Stimulated activated CD4-positive, alpha-beta T cell treated with anti-CD3 and anti-CD28 coated beads, Interleukin-4, amount 100 ng/mL, for 4 hours (primary cell): ENCODE data around the gene EP400.
"Not testable (repeated sequence)": the region's sequence is repeated elsewhere in the genome, so short reads cannot be mapped to it uniquely, and the experiment has no call there.

ENCODE experiments used
- DNase-seq, 2 experiments: peaks; one replicate each; pipeline ENCODE4 v3.0.0-alpha.2; 2020

Gene EP400

GRCh38 chr12:132102297-132102696 lies 152.6 kb downstream of the EP400 start:
- no peak for DNase-seq

GRCh38 chr12:132103072-132103471 lies 153.3 kb downstream of the EP400 start:
- DNase-seq = not testable (repeated sequence)

- DNase-seq = no peak
These were observed 154.0 kb downstream of the EP400 start for GRCh38 chr12:132103542-132104308.

- no peak for DNase-seq
These were observed 155.7 kb downstream of the EP400 start for GRCh38 chr12:132105467-132105866.

- DNase-seq = no peak
These were observed 157.2 kb downstream of the EP400 start for GRCh38 chr12:132106921-132107320.

DNA sequence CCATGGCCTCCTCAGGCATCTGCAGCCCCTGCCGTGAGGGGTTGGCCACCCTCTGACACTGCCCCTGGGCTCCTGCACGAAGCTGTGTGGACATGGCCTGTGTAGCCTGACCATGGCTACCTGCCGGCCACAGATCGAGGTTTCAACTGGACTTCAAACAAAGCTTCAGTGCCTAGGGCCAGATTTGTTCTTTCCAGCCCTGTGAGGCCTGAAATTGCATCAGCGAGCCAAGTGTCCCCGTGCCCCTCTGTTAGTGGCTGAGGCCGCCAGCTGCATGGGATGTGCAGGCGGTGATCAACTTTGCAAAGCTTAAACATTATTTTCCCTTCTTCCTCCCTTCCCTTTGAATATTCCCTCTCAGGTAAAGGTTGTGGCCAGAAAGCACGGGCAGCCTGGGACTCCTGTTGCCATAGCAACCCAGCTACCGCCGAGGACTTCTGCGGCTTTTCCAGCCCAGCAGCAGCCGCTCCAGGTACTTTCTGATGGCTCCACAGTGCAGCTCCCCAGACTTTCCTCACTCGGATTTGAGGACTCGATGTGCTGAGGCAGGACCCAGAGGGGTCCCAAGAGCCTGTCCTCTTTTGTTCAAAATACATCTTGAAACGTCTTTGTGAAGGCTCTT lies 158.6 kb downstream of the EP400 start:
- DNase-seq = no peak

- no peak for DNase-seq
These were observed 160.0 kb downstream of the EP400 start for GRCh38 chr12:132109741-132110140.

- no peak for DNase-seq
These were observed 160.9 kb downstream of the EP400 start for GRCh38 chr12:132110677-132111076.

GRCh38 chr12:132111654-132112304 lies 162.0 kb downstream of the EP400 start:
- DNase-seq = no peak

DNA sequence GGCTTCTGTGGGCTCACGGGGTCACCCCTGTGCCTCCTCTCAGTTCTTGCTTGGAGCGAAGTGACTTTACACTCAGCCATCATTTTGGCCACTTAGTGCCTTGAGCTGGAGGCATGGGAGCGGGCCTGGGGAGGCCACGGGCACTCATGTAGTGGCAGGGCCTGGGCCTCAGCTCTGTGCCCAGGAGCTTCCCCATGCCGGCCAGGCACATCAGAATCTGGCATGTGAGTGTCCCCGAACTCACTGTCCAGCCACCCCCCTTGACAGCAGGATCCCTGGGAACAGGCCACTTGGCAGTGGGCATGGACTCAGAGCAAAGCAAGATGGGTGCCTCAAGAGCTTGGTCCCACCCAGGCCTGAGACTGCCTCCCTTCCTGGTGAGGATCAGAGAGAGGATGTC lies 164.9 kb downstream of the EP400 start:
- no peak for DNase-seq

DNA sequence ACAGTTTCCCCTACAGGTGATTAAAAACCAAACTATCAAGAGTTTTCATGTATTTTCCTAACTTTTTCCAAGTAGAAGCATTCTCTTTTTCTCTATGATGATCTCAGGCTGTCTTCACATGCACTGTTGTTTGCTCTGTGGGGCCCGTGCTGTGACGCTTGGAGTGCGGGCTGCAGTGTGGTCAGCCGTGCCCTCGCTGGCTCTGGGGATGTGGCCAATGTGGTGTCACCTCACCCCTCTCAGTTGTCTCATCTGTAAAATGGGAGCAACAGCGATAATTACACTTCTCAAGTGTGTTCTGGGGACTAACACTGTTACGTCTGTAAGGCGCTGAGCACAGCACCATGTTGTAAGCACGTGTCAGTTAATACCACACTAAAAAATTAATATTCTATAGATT lies 165.8 kb downstream of the EP400 start:
- DNase-seq = no peak

GRCh38 chr12:132116709-132117557 lies 167.2 kb downstream of the EP400 start:
- DNase-seq = no peak

GRCh38 chr12:132117558-132117875 lies 167.8 kb downstream of the EP400 start:
- DNase-seq = no peak

DNA sequence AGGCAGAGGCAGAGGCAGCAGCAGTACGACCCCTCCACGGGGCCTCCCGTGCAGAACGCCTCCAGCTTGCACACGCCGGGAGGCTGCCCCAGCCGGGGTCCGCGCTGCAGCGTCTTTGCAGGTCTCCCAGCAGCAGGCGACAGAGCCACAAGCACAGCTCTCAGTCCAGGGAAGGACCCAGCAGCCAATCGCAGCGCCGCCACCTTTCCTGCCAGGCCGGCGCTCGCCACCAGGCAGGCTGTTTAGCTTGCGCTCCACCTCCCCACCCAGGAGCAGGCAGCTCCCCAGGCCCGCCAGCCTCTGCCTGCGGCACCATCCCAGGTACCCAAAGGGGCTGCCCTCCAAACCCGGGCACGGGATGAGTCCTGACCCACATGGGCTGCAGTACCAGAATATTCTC lies 169.1 kb downstream of the EP400 start:
- DNase-seq = no peak

DNA sequence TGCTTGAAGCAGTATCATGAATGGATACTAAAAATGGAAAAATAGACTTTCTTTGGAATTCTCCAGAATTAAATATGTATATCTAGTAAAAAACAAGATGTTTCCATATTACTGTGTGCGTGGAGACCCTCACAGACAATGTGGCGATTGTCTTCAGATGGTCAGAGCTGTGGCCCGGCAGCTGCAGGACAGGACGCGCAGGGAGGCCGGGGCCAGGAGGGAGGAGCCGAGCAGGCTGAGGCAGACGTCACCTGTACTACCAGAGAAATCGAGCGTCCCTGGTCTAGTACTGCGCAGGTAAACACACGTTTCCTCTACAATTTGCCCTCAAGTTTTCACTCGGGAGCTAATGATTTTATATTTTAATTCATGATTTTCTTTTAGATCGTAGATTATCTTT lies 171.5 kb downstream of the EP400 start:
- DNase-seq = no peak

- DNase-seq = no peak
These were observed 174.4 kb downstream of the EP400 start for GRCh38 chr12:132123970-132124765.

DNA sequence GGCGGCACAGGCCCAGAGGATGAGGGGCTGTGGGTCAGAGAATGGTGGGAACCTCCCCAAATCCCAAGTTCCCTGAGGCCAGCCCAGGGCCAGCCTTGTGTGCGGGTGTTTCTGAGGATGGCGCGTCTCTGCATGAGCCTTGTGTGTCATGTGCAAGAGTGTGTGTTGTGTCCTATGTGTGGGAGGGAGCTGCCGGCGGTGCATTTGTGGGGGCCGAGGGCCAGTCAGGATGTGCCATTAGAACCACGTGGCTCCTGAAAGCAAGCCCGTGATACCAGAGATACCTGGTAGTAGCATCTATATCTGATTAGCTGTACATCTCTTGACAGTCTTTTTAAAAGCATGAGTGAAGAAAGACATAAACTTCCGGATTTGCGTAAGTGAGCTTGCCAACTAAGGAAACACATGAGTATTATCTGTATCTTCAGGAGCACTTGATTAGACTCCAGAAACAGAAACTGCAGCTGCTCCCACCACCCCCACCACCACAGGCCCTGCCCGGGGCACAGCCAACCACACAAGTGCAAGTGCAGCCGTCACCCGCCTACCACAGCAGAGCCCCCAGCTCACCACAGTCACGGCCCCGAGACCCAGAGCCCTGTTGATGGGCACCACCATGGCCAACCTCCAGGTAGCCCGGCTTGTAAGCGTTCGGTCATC lies 175.2 kb downstream of the EP400 start:
- DNase-seq = no peak

GRCh38 chr12:132125736-132126135 lies 176.0 kb downstream of the EP400 start:
- DNase-seq = no peak

DNA sequence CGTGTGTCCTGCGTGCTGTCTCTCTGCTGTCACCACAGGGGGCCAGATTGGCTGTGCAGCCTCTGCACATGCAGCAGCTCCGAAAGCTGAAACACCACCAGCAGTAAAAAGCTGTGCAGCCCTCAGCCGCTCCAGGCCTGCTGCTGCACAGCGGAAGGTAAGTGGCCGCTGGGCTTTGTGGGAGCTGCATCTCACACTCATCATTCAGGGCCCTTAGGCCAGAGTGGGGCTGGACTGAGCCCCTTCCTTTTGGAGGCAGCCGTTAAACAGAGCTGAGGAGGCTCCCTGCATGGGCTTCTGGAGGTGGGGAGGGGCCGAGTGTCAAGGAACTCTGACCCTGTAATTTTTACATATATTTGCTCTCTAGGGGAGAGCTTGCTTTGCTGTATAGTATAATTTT lies 177.3 kb downstream of the EP400 start:
- DNase-seq = no peak

GRCh38 chr12:132129007-132129406 lies 179.3 kb downstream of the EP400 start:
- no peak for DNase-seq

GRCh38 chr12:132130690-132131089 lies 180.9 kb downstream of the EP400 start:
- DNase-seq = no peak
